Thymus (tissue), 14 donors: ENCODE results near the gene BFSP1. TPM values are rescaled to one million over a fixed set of nuclear protein-coding genes. Genes with fewer than 3 reads are reported as not detected.

Source experiments
- DNase-seq, 9 donors: peaks; one replicate each; pipeline ENCODE4 v3.0.0-alpha.2; 2013; ENCODE audit warnings: low spot score in 9 of 9, low read depth in 6 of 9, missing footprints in 1 of 9
- H3K27ac ChIP-seq, 2 donors: one replicate each; pipeline ENCODE4 v1.5.1; 2013; ENCODE audit warnings: control low read depth in 1 of 2, low read depth in 1 of 2, low read length in 1 of 2, mild to moderate bottlenecking in 1 of 2, moderate library complexity in 1 of 2
- H3K27me3 ChIP-seq, 2 donors: one replicate each; pipeline ENCODE4 v1.5.1; 2013; ENCODE audit warnings: low read length in 1 of 2; ENCODE audit not compliant: control insufficient read depth in 2 of 2, insufficient read depth in 1 of 2
- H3K36me3 ChIP-seq, 2 donors: one replicate each; pipeline ENCODE4 v1.5.1; 2013; ENCODE audit warnings: low read length in 1 of 2, mild to moderate bottlenecking in 1 of 2, moderate library complexity in 1 of 2; ENCODE audit not compliant: control insufficient read depth in 2 of 2, insufficient read depth in 2 of 2
- H3K4me1 ChIP-seq, 2 donors: one replicate each; pipeline ENCODE4 v1.5.1; 2013; ENCODE audit warnings: low read length in 2 of 2; ENCODE audit not compliant: control insufficient read depth in 2 of 2, insufficient read depth in 2 of 2
- H3K4me3 ChIP-seq, 2 donors: one replicate each; pipeline ENCODE4 v1.5.1; 2013; ENCODE audit warnings: low read length in 2 of 2, control low read depth in 1 of 2, mild to moderate bottlenecking in 1 of 2
- H3K9me3 ChIP-seq, 2 donors: one replicate each; pipeline ENCODE4 v1.5.1; 2013; ENCODE audit warnings: low read length in 1 of 2, mild to moderate bottlenecking in 1 of 2; ENCODE audit not compliant: control insufficient read depth in 2 of 2, insufficient read depth in 1 of 2
- WGBS: extraction: QIAGEN DNeasy Blood & Tissue Kit; methylation state at CpG from one replicate; pipeline ENCODE4 v1.1.7; 2013; 5-methylcytosine and 5-hydroxymethylcytosine counted together
- long read RNA-seq, 10 donors: transcript quantifications; one replicate each; lab custom pipeline, GENCODE V29; 2026
- polyA plus RNA-seq: library from polyadenylated mRNA; stranded (reverse); fragments of 200-250 nt; gene quantifications from one replicate; pipeline ENCODE4 v1.2.3, GENCODE V29; 2013
- total RNA-seq: library from RNA; stranded (reverse); fragments of 120-200 nt; gene quantifications from one replicate; pipeline ENCODE4 v1.2.4, GENCODE V29; 2013
- donor health status: healthy.

BFSP1 gene
- 0.57 TPM for total RNA-seq
- polyA plus RNA-seq = 0.27 TPM
- long read RNA-seq, donor 1, partial matches to known transcripts = 40 of 40 reads
- long read RNA-seq, donor 1, other reads (novel, unspliced or antisense) = 0 of 40 reads
- long read RNA-seq, donor 2 = 0 reads
- long read RNA-seq, donor 3 = 0 reads
- long read RNA-seq, donor 4, partial matches to known transcripts = 0 of 1 reads
- long read RNA-seq, donor 4, other reads (novel, unspliced or antisense) = 0 of 1 reads
- long read RNA-seq, donor 5 = 0 reads
- long read RNA-seq, donor 6, partial matches to known transcripts = 217 of 227 reads
- long read RNA-seq, donor 6, other reads (novel, unspliced or antisense) = 10 of 227 reads
- long read RNA-seq, donor 7, partial matches to known transcripts = 502 of 526 reads
- long read RNA-seq, donor 7, other reads (novel, unspliced or antisense) = 24 of 526 reads
- long read RNA-seq, donor 8 = 0 reads
- long read RNA-seq, donor 9 = 0 reads
- long read RNA-seq, donor 10 = 0 reads

DNA sequence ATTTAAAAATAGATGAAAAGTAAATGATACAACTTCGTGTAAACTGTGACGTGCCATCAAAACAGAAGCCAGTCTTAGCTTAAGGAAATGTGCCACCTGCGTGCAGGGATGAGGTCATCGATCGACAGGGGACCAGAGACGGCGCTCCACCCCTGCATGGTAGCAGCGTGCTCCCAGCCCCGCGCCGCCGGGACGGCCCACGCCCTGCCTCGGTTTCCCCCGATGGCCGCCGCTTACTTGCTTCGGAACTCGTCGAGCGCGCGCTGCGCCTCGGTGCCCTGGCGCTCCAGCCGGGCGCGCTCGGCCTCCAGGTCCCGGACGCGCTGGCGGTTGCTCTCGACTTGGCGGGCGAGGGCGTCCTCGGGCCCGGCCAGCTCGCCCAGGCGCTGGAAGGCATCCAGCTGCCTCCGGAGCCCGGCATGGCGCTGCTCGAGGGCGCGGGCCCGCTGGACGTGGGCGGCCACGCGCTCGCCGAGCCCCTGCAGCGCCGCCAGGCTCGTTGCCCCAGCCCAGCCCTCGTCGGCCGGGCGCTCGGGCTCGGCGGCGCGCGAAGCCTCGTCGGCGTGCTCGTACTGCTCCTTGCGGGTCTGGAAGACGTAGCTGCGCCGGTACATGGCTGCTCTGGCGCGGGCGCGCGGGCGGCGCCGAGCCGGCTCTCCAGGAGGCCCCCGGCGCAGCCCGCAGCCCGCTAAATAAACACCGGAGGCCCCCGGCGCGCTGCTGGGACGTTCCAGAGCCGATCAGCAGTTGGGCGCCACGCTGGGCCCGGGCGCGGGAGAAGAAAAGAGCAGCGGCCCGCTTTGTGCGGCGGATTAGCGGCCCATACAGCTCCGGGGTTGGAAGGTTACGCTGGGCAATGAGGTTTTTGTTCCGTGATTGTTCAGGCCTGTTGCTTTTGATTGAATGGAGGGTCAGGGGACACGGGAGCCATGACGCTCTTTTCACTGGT, at the start of gene BFSP1:
Gene BFSP1 (minus strand): TSS at position 664 of the 949 bp plus-strand sequence. CDS start 50 bp downstream, at position 614.
- Histone ChIP-seq H3K9me3 (peaks cover 0 to 1% of the 10 kb centered on the region in 2 donors), H3K36me3 (no peaks in the 10 kb centered on the region), H3K4me1 (peaks cover 6 to 9% of the 10 kb centered on the region in 2 donors), H3K27ac (no peak within 1 kb of the TSS), H3K27me3 (peaks cover 11 to 14% of the 10 kb centered on the region in 2 donors), H3K4me3 (peak within 1 kb of the TSS; percentile 46 to 57)
- under 1% methylated on average over 111 of the region's 111 CpGs for WGBS
- peak in 7 of 9 donors; percentile 44 to 79 (median 58) for DNase-seq

DNA sequence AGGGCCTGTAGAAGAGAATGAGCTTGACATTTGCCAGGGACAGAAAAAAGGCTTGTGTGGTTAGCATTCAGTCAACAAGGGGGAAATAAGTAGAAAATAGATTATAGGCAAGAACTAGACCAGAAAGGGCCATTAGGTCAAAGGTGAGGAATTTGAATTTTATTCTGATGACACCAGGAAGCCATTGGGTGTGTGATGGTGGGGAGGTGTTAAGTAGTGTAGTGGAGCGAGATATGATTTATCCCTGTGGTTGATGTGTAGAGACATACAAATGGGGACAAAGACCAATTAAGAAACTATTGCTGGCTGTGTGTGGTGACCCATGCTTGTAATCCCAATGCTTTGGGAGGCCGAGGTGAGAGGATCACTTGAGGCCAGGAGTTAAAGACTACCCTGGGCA, 49.7 kb upstream of the BFSP1 start:
- H3K9me3 ChIP-seq = no peaks in the 10 kb centered on the region
- WGBS = 99% methylated on average over 2 of the region's 2 CpGs
- DNase-seq = no peak
- no peak overlapping the region for H3K27ac ChIP-seq
- no peaks in the 10 kb centered on the region for H3K4me1 ChIP-seq
- H3K27me3 ChIP-seq = no peaks in the 10 kb centered on the region
- no peaks in the 10 kb centered on the region for H3K36me3 ChIP-seq
- H3K4me3 ChIP-seq = no peak overlapping the region

DNA sequence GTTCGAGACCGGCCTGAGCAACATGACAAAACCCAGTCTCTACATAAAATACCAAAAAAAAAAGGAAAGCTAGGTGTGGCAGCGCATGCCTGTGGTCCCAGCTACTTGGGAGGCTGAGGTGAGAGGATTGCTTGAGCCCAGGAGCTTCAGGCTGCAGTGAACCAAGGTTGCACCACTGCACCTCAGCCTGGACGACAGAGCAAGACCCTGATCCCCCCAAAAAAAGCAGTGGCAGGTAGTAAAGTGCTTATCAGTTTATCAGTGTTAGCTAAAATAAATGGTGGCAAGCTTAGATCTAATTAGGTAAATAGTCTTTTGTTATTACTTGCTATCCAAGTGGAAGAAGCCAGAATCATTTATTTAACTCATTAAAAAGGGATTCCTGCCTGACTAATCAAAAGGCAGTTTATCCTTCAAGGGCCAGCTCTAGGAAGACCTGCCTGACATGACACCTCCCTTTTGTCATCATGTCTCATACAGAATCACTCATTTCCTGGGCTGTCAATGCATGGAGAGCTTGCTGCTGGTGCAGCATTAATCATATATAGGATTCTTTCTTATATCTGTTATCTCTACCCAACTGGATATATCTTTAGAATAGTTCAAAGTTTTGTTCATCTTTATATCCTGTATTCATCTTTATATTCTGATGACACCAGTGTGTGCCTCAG, 48.3 kb upstream of the BFSP1 start:
- H3K27me3 ChIP-seq = no peaks in the 10 kb centered on the region
- H3K36me3 ChIP-seq = no peaks in the 10 kb centered on the region
- no peak for DNase-seq
- H3K4me3 ChIP-seq = no peak overlapping the region
- 98% methylated on average over 4 of the region's 4 CpGs for WGBS
- no peaks in the 10 kb centered on the region for H3K9me3 ChIP-seq
- no peaks in the 10 kb centered on the region for H3K4me1 ChIP-seq
- H3K27ac ChIP-seq = no peak overlapping the region

- no peaks in the 10 kb centered on the region for H3K9me3 ChIP-seq
- H3K4me1 ChIP-seq = peaks cover 0 to 3% of the 10 kb centered on the region in 2 donors
- no peaks in the 10 kb centered on the region for H3K27me3 ChIP-seq
- no peak for DNase-seq
- 97% methylated on average over 8 of the region's 8 CpGs for WGBS
- H3K36me3 ChIP-seq = no peaks in the 10 kb centered on the region
- no peak overlapping the region for H3K27ac ChIP-seq
- no peak overlapping the region for H3K4me3 ChIP-seq
Measured at GRCh38 chr20:17576215-17576614, 45.0 kb upstream of the BFSP1 start.

- Histone ChIP-seq H3K4me3 (no peak overlapping the region), H3K27ac (no peak overlapping the region), H3K4me1 (peaks cover 2 to 14% of the 10 kb centered on the region in 2 donors)
Measured at GRCh38 chr20:17573463-17573862, 42.3 kb upstream of the BFSP1 start.

DNA sequence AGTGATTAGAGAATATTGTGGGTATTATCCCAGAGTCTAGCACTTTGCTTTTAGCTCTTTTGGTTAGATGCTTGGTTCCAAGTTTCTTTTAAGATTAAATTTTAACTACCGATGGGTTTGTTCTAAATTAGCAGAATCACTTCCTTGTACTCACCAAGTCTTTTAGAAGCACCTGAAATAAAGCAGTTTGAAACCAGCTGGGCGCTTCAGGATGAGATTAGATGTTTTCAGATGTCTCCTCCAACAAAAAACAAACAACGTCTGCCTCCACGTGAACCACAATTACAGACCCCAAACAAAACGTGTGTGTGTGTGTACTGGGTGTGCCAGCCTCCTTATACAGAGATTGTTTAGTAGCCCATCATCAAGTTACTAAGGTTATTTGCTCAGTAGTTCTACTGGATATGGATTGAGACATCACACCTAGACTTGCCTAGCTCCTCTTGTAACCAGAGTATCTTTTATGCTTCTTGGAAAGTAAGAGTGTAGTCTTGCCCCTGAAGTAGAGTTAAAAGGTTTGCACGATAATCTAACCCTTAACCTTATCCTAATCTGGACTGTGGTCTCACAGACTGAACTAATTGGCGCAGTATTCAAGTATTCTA, 41.0 kb upstream of the BFSP1 start:
- H3K27me3 ChIP-seq = peaks cover 15 to 23% of the 10 kb centered on the region in 2 donors
- H3K4me1 ChIP-seq = peaks cover 2 to 14% of the 10 kb centered on the region in 2 donors
- H3K4me3 ChIP-seq = no peak overlapping the region
- no peaks in the 10 kb centered on the region for H3K36me3 ChIP-seq
- peak overlapping the region in 1 of 2 donors; percentile 15 for H3K27ac ChIP-seq
- peak in 2 of 9 donors; percentile 8 to 58 for DNase-seq
- WGBS = 51% methylated on average over 7 of the region's 7 CpGs
- no peaks in the 10 kb centered on the region for H3K9me3 ChIP-seq

More at GRCh38 chr20:17573463-17573862, 42.3 kb upstream of the BFSP1 start:
- DNase-seq = no peak
- Histone ChIP-seq H3K36me3 (no peaks in the 10 kb centered on the region), H3K27me3 (peaks cover 6 to 12% of the 10 kb centered on the region in 2 donors), H3K9me3 (no peaks in the 10 kb centered on the region)
- 97% methylated on average over 3 of the region's 3 CpGs for WGBS

- peak overlapping the region in 1 of 2 donors; percentile 83 for H3K27ac ChIP-seq
- H3K4me3 ChIP-seq = peak overlapping the region; percentile 68 to 87
- H3K9me3 ChIP-seq = no peaks in the 10 kb centered on the region
- 45% methylated on average over 6 of the region's 6 CpGs for WGBS
- H3K27me3 ChIP-seq = peaks cover 15 to 23% of the 10 kb centered on the region in 2 donors
- DNase-seq = peak in 4 of 9 donors; percentile 8 to 58 (median 22)
- H3K4me1 ChIP-seq = peaks cover 2 to 14% of the 10 kb centered on the region in 2 donors
- no peaks in the 10 kb centered on the region for H3K36me3 ChIP-seq
Measured at GRCh38 chr20:17571153-17571527, 40.0 kb upstream of the BFSP1 start.
